HCT116 (cell line): ENCODE measurements around the gene GSG1L. TPM values are rescaled to one million over a fixed set of nuclear protein-coding genes. Genes with fewer than 3 reads are reported as not detected.

Experiments
- ATAC-seq: fragments of 200-7000 bp; cut with Tn5 transposase; 2 replicates; pipeline ENCODE4 v1.9.1; 2020; ENCODE audit warnings: mild to moderate bottlenecking, moderate library complexity
- BruUV-seq: library from RNA; stranded (reverse); fragments of 400-500 nt; replicated peaks from 2 replicates; lab custom pipeline; 2021; lab: Mats Ljungman, UMichigan
- CTCF ChIA-PET: fragments of 300-600 bp; sonication (Branson Sonifier 250); formaldehyde crosslinking; loops from one replicate; lab custom pipeline; 2021; ENCODE audit warnings: antibody characterized with exemption; lab: Charles Lee
- POLR2A ChIA-PET: fragments of 300-600, 350-600 bp; sonication (Branson Sonifier 250); formaldehyde crosslinking; loops from one replicate; lab custom pipeline; 2021; ENCODE audit warnings: antibody characterized with exemption; lab: Charles Lee
- RAD21 ChIA-PET, 2 experiments: fragments of 300-600 bp; sonication (Branson Sonifier 250); formaldehyde crosslinking; loops; one replicate each; lab custom pipeline; 2023; ENCODE audit warnings: low total read pairs in 2 of 2; ENCODE audit not compliant: uncharacterized antibody in 2 of 2, unreplicated experiment in 2 of 2, low non-redundant PET in 1 of 2; lab: Charles Lee
- DNase-seq: peaks from one replicate; pipeline ENCODE4 v3.0.0-alpha.2; 2010; ENCODE audit warnings: low read depth, low spot score
- H2AFZ ChIP-seq: fragments of 200-600 bp; shearing (Covaris generic), sonication (generic); 2 replicates; pipeline ENCODE4 v1.6.1; 2017; ENCODE audit warnings: low read depth, mixed run types, mixed read lengths, antibody characterized with exemption, low read length; ENCODE audit not compliant: poor library complexity, severe bottlenecking
- H3K27ac ChIP-seq: 2 replicates; pipeline ENCODE4 v1.5.1; 2012; ENCODE audit warnings: low read depth, low read length
- H3K27me3 ChIP-seq: fragments of 200-600 bp; sonication (generic); 2 replicates; pipeline ENCODE4 v1.6.1; 2016; ENCODE audit warnings: mixed run types, low read length, mixed read lengths; ENCODE audit not compliant: insufficient read depth
- H3K36me3 ChIP-seq, 2 experiments: fragments of 200-500 bp in 1 of 2; fragments of 200-600 bp in 1 of 2; sonication (Bioruptor generic) in 1 of 2; sonication (generic) in 1 of 2; 2 replicates each; pipeline versions ENCODE4 v1.5.1 to v1.6.1; 2014 to 2016; ENCODE audit warnings: low read length in 2 of 2, inconsistent platforms in 1 of 2, mixed read lengths in 1 of 2, mixed run types in 1 of 2; ENCODE audit not compliant: insufficient read depth in 2 of 2, control insufficient read depth in 1 of 2
- H3K4me1 ChIP-seq, 2 experiments: fragments of 200-600 bp in 1 of 2; sonication (generic) in 1 of 2; 2 replicates each; pipeline versions ENCODE4 v1.5.1 to v1.6.1; 2012 to 2017; ENCODE audit warnings: low read length in 2 of 2, inconsistent platforms in 1 of 2, mild to moderate bottlenecking in 1 of 2, mixed read lengths in 1 of 2, mixed run types in 1 of 2, moderate library complexity in 1 of 2; ENCODE audit not compliant: insufficient read depth in 2 of 2, control insufficient read depth in 1 of 2
- H3K4me2 ChIP-seq: fragments of 200-600 bp; sonication (generic); 2 replicates; pipeline ENCODE4 v1.6.1; 2017; ENCODE audit warnings: mixed run types, low read length, mixed read lengths
- H3K4me3 ChIP-seq, 2 experiments: fragments of 200-600 bp in 1 of 2; sonication (generic) in 1 of 2; replicated peaks in 1 of 2; 2 replicates each; pipeline ENCODE4 v1.5.1; 2011 to 2016; ENCODE audit warnings: low read length in 2 of 2, control low read depth in 1 of 2, low read depth in 1 of 2, mild to moderate bottlenecking in 1 of 2, mixed read lengths in 1 of 2, mixed run types in 1 of 2
- H3K79me2 ChIP-seq: fragments of 200-600 bp; sonication (generic); 2 replicates; pipeline ENCODE4 v1.6.1; 2017; ENCODE audit warnings: mild to moderate bottlenecking, mixed run types, low read length, moderate library complexity, mixed read lengths; ENCODE audit not compliant: insufficient read depth
- H3K9ac ChIP-seq: fragments of 200-600 bp; sonication (generic); 2 replicates; pipeline ENCODE4 v1.6.1; 2016; ENCODE audit warnings: low read length, mixed read lengths
- H3K9me2 ChIP-seq: fragments of 200-600 bp; sonication (generic), shearing (Covaris generic); 2 replicates; pipeline ENCODE4 v1.6.1; 2017; ENCODE audit warnings: mixed run types, mild to moderate bottlenecking, moderate library complexity; ENCODE audit not compliant: insufficient read depth
- H3K9me3 ChIP-seq, 2 experiments: fragments of 200-500 bp in 1 of 2; fragments of 200-600 bp in 1 of 2; sonication (Bioruptor generic) in 1 of 2; sonication (generic) in 1 of 2; 2 replicates each; pipeline ENCODE4 v1.6.1; 2014 to 2017; ENCODE audit warnings: low read length in 2 of 2, mixed read lengths in 2 of 2, inconsistent platforms in 1 of 2, low read depth in 1 of 2, mild to moderate bottlenecking in 1 of 2, mixed run types in 1 of 2, moderate library complexity in 1 of 2; ENCODE audit not compliant: control insufficient read depth in 1 of 2, insufficient read depth in 1 of 2
- H4K20me1 ChIP-seq: fragments of 200-600 bp; sonication (generic), shearing (Covaris generic); 2 replicates; pipeline ENCODE4 v1.6.1; 2017; ENCODE audit warnings: mixed run types, mild to moderate bottlenecking, moderate library complexity; ENCODE audit not compliant: insufficient read depth
- CBX3 ChIP-seq: IDR thresholded peaks from 2 replicates; pipeline ENCODE4 v1.6.1; 2012; ENCODE audit warnings: low read depth
- CEBPB ChIP-seq: IDR thresholded peaks from 2 replicates; pipeline ENCODE4 v1.6.1; 2012; ENCODE audit warnings: low read depth
- EGR1 ChIP-seq: IDR thresholded peaks from 2 replicates; pipeline ENCODE4 v1.6.1; 2012; ENCODE audit warnings: low read depth
- ELF1 ChIP-seq: IDR thresholded peaks from 2 replicates; pipeline ENCODE4 v1.6.1; 2012; ENCODE audit warnings: low read depth, borderline replicate concordance
- FOSL1 ChIP-seq: IDR thresholded peaks from 2 replicates; pipeline ENCODE4 v1.6.1; 2012; ENCODE audit warnings: low read depth
- RAD21 ChIP-seq: IDR thresholded peaks from 2 replicates; pipeline ENCODE4 v1.6.1; 2012; ENCODE audit warnings: low read depth, mild to moderate bottlenecking
- SRF ChIP-seq: IDR thresholded peaks from 2 replicates; pipeline ENCODE4 v1.6.1; 2012; ENCODE audit warnings: low read depth
- TCF7L2 ChIP-seq: IDR thresholded peaks from 2 replicates; pipeline ENCODE4 v1.7.0; 2011; ENCODE audit warnings: borderline replicate concordance, inconsistent platforms; ENCODE audit not compliant: insufficient read depth, insufficient read length; ENCODE audit errors: extremely low read depth
- YY1 ChIP-seq: IDR thresholded peaks from 2 replicates; pipeline ENCODE4 v1.6.1; 2011; ENCODE audit warnings: low read length, low read depth, moderate library complexity, mild to moderate bottlenecking; ENCODE audit not compliant: insufficient replicate concordance; ENCODE audit errors: extremely low read depth
- intact Hi-C: fragments of 100-400 bp; cut with micrococcal nuclease; formaldehyde crosslinking; loops from 2 replicates; pipeline ENCODE4 v1.10.0; 2022
- total RNA-seq: library from RNA; stranded (reverse); gene quantifications from one replicate; pipeline ENCODE4 v1.2.1, GENCODE V29; 2021; ENCODE audit not compliant: unreplicated experiment
- TF ChIP-seq, protein P1 (sequence below), 3 experiments: fragments of 200-600 bp in 1 of 3; sonication (generic) in 1 of 3; IDR thresholded peaks in 2 of 3; conservative IDR thresholded peaks in 1 of 3; 2 replicates each; pipeline ENCODE4 v1.5.1; 2012 to 2017; ENCODE audit warnings: low read depth in 2 of 3, low read length in 2 of 3, antibody characterized with exemption in 1 of 3, borderline replicate concordance in 1 of 3, control low read depth in 1 of 3, mild to moderate bottlenecking in 1 of 3, mixed read lengths in 1 of 3, mixed run types in 1 of 3, moderate library complexity in 1 of 3; ENCODE audit not compliant: insufficient read depth in 1 of 3

Gene GSG1L
- total RNA-seq, 1 experiment from 2014 or later = not detected

DNA sequence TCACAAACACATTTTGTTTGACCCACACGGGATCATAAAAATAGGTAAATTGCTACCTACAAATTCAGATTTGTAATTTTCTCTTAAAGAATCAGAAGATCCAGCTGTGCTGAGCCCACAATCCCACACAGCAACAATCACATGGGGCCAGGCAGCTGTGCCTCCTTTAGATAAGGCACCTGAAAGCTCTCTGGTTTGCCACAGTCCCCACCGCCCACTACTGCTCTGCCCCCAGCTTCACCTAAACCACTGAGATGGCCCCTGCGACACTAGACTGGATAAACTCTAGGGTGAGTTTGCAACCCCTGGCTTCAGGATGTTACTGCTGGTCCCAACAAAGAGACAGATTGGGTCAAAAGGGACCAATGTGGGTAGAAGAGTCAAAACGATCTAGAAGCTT lies 96.8 kb downstream of the GSG1L start:
- no peak overlapping the region for H2AFZ ChIP-seq
- no peak overlapping the region for H3K9ac ChIP-seq
- no peaks in the 10 kb centered on the region for H3K9me2 ChIP-seq
- ChIA-PET CTCF (no interaction called here), POLR2A (no interaction called here), RAD21 (no interaction called here)
- no peaks in the 10 kb centered on the region for H4K20me1 ChIP-seq
- no peaks in the 10 kb centered on the region for H3K36me3 ChIP-seq
- DNase-seq (no peak), ATAC-seq (no peak)
- H3K4me3 ChIP-seq = no peak overlapping the region
- H3K27me3 ChIP-seq = 0 out of 2 replicates have a peak, but pooled peaks cover 3% of the 10 kb centered on the region
- H3K9me3 ChIP-seq = no peaks in the 10 kb centered on the region
- no peaks in the 10 kb centered on the region for H3K4me1 ChIP-seq
- no peak overlapping the region for H3K27ac ChIP-seq
- H3K4me2 ChIP-seq = no peak overlapping the region
- H3K79me2 ChIP-seq = no peaks in the 10 kb centered on the region
- intact Hi-C loops = no loop called here
- TF ChIP-seq CBX3 = no peak
- TF ChIP-seq SRF = no peak
- TF ChIP-seq, protein P1, sequence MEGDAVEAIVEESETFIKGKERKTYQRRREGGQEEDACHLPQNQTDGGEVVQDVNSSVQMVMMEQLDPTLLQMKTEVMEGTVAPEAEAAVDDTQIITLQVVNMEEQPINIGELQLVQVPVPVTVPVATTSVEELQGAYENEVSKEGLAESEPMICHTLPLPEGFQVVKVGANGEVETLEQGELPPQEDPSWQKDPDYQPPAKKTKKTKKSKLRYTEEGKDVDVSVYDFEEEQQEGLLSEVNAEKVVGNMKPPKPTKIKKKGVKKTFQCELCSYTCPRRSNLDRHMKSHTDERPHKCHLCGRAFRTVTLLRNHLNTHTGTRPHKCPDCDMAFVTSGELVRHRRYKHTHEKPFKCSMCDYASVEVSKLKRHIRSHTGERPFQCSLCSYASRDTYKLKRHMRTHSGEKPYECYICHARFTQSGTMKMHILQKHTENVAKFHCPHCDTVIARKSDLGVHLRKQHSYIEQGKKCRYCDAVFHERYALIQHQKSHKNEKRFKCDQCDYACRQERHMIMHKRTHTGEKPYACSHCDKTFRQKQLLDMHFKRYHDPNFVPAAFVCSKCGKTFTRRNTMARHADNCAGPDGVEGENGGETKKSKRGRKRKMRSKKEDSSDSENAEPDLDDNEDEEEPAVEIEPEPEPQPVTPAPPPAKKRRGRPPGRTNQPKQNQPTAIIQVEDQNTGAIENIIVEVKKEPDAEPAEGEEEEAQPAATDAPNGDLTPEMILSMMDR (IDR thresholded peaks at IDR 0.05 in 2 of 3, conservative IDR thresholded peaks at IDR 0.05 in 1 of 3; ENCODE audit: borderline replicate concordance in 1 of 3, insufficient read depth in 1 of 3, low read depth in 2 of 3, low read length in 2 of 3) = no peak
- no peak for TF ChIP-seq RAD21
- no peak for TF ChIP-seq TCF7L2
- no peak for TF ChIP-seq EGR1
- TF ChIP-seq CEBPB = no peak
- no peak for TF ChIP-seq FOSL1
- TF ChIP-seq YY1 = no peak
- BruUV-seq = no TSS peak

DNA sequence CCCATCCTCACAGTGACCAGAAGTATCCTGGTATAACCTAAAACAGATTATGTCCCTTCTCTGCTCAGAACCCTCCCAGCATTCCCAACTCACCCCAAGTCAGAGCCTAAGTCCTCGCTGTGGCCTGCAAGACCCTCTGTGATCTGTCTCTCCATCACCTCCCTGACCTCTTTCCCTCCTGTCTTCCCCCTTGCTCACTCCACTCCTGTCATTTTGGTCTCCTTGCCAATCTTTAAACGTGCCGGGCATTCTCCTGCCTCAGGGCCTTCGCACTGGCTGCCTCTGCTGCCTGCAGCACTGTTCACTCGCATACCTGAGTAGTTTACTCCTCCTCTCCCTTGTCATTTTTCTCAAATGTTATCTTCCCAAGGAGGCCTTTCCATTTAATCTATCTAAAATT lies 97.7 kb downstream of the GSG1L start:
- ATAC-seq = no peak
- no peak overlapping the region for H3K27ac ChIP-seq
- H3K9ac ChIP-seq = no peak overlapping the region
- H3K4me1 ChIP-seq = no peaks in the 10 kb centered on the region
- H3K9me3 ChIP-seq = no peaks in the 10 kb centered on the region
- H3K36me3 ChIP-seq = no peaks in the 10 kb centered on the region
- no TSS peak for BruUV-seq
- H3K79me2 ChIP-seq = no peaks in the 10 kb centered on the region
- H3K27me3 ChIP-seq = 0 out of 2 replicates have a peak, but pooled peaks cover 3% of the 10 kb centered on the region
- no peak for DNase-seq
- H2AFZ ChIP-seq = no peak overlapping the region
- RAD21 ChIA-PET = no interaction called here
- POLR2A ChIA-PET = no interaction called here
- no peak for TF ChIP-seq ELF1
- H4K20me1 ChIP-seq = no peaks in the 10 kb centered on the region
- intact Hi-C loops = no loop called here
- CTCF ChIA-PET = no interaction called here
- H3K4me2 ChIP-seq = no peak overlapping the region
- H3K9me2 ChIP-seq = no peaks in the 10 kb centered on the region
- H3K4me3 ChIP-seq = no peak overlapping the region
